H9 (cell line): Measurements from ENCODE around the gene MBOAT2. TPM values are rescaled to one million over a fixed set of nuclear protein-coding genes. Genes with fewer than 3 reads are reported as not detected.

Source experiments
- DNase-seq: peaks from one replicate; pipeline ENCODE4 v3.0.0-alpha.2; 2017
- H2AFZ ChIP-seq: one replicate; pipeline ENCODE4 v1.6.1; 2013; ENCODE audit warnings: mild to moderate bottlenecking, low read length, control low read depth, moderate library complexity
- H2AK5ac ChIP-seq: 2 replicates; pipeline ENCODE4 v1.6.1; 2013; ENCODE audit warnings: low read length, control low read depth, mixed read lengths; ENCODE audit not compliant: insufficient read length
- H2BK120ac ChIP-seq: one replicate; pipeline ENCODE4 v1.6.1; 2013; ENCODE audit warnings: low read depth, mild to moderate bottlenecking, low read length, control low read depth, inconsistent platforms; ENCODE audit not compliant: poor library complexity, severe bottlenecking
- H2BK12ac ChIP-seq: 2 replicates; pipeline ENCODE4 v1.6.1; 2013; ENCODE audit warnings: low read length, control low read depth, mixed read lengths, low read depth; ENCODE audit not compliant: insufficient read length
- H2BK15ac ChIP-seq: 2 replicates; pipeline ENCODE4 v1.6.1; 2013; ENCODE audit warnings: low read depth, low read length, control low read depth
- H2BK20ac ChIP-seq: one replicate; pipeline ENCODE4 v1.6.1; 2013; ENCODE audit warnings: low read depth, mild to moderate bottlenecking, low read length, control low read depth, inconsistent platforms; ENCODE audit not compliant: poor library complexity, severe bottlenecking
- H2BK5ac ChIP-seq: 2 replicates; pipeline ENCODE4 v1.6.1; 2013; ENCODE audit warnings: low read length, control low read depth, mixed read lengths; ENCODE audit not compliant: insufficient read length
- H3K14ac ChIP-seq: 2 replicates; pipeline ENCODE4 v1.6.1; 2013; ENCODE audit warnings: low read length, control low read depth; ENCODE audit not compliant: insufficient read depth
- H3K18ac ChIP-seq: 2 replicates; pipeline ENCODE4 v1.6.1; 2013; ENCODE audit warnings: low read depth, mild to moderate bottlenecking, mixed read lengths, low read length, control low read depth; ENCODE audit not compliant: insufficient read length
- H3K23ac ChIP-seq: 2 replicates; pipeline ENCODE4 v1.6.1; 2013; ENCODE audit warnings: low read length, control low read depth, mixed read lengths, low read depth; ENCODE audit not compliant: insufficient read length
- H3K23me2 ChIP-seq: 2 replicates; pipeline ENCODE4 v1.6.1; 2013; ENCODE audit warnings: low read depth, mild to moderate bottlenecking, mixed read lengths, low read length, control low read depth; ENCODE audit not compliant: insufficient read length, poor library complexity, severe bottlenecking
- H3K27ac ChIP-seq: 2 replicates; pipeline ENCODE4 v1.5.1; 2013; ENCODE audit warnings: low read length, control low read depth, mixed read lengths, low read depth; ENCODE audit not compliant: insufficient read length
- H3K27me3 ChIP-seq: 2 replicates; pipeline ENCODE4 v1.6.1; 2013; ENCODE audit warnings: low read length, control low read depth, inconsistent platforms; ENCODE audit not compliant: insufficient read depth
- H3K4ac ChIP-seq: 2 replicates; pipeline ENCODE4 v1.6.1; 2013; ENCODE audit warnings: low read depth, mild to moderate bottlenecking, control low read depth, inconsistent platforms, low read length, moderate library complexity
- H3K4me1 ChIP-seq: 2 replicates; pipeline ENCODE4 v1.6.1; 2013; ENCODE audit warnings: low read length, control low read depth, inconsistent platforms; ENCODE audit not compliant: insufficient read depth
- H3K4me2 ChIP-seq: 2 replicates; pipeline ENCODE4 v1.6.1; 2013; ENCODE audit warnings: low read length, control low read depth, mixed read lengths; ENCODE audit not compliant: insufficient read length, insufficient read depth
- H3K56ac ChIP-seq: 2 replicates; pipeline ENCODE4 v1.6.1; 2013; ENCODE audit warnings: low read depth, mild to moderate bottlenecking, mixed read lengths, low read length, control low read depth; ENCODE audit not compliant: insufficient read length
- H3K79me1 ChIP-seq: 2 replicates; pipeline ENCODE4 v1.6.1; 2013; ENCODE audit warnings: low read depth, mild to moderate bottlenecking, moderate library complexity, low read length, control low read depth, inconsistent platforms; ENCODE audit not compliant: insufficient read depth, poor library complexity, severe bottlenecking
- H3K79me2 ChIP-seq: 2 replicates; pipeline ENCODE4 v1.6.1; 2013; ENCODE audit warnings: low read length, control low read depth, inconsistent platforms; ENCODE audit not compliant: insufficient read depth
- H3K9ac ChIP-seq: 2 replicates; pipeline ENCODE4 v1.6.1; 2013; ENCODE audit warnings: low read length, control low read depth, mixed read lengths; ENCODE audit not compliant: insufficient read length; ENCODE audit errors: extremely low read depth
- H3K9me3 ChIP-seq: one replicate; pipeline ENCODE4 v1.6.1; 2013; ENCODE audit warnings: low read depth, low read length, inconsistent platforms; ENCODE audit not compliant: control insufficient read depth
- H3T11ph ChIP-seq: one replicate; pipeline ENCODE4 v1.6.1; 2013; ENCODE audit warnings: mild to moderate bottlenecking, low read length, control low read depth, inconsistent platforms
- H4K20me1 ChIP-seq: one replicate; pipeline ENCODE4 v1.6.1; 2013; ENCODE audit not compliant: control insufficient read depth, insufficient read length, insufficient read depth
- H4K5ac ChIP-seq: 2 replicates; pipeline ENCODE4 v1.6.1; 2013; ENCODE audit warnings: low read depth, mild to moderate bottlenecking, mixed read lengths, low read length, control low read depth; ENCODE audit not compliant: insufficient read length
- H4K8ac ChIP-seq: replicated peaks from 2 replicates; pipeline ENCODE4 v1.6.1; 2013; ENCODE audit warnings: low read length, control low read depth, mixed read lengths, low read depth; ENCODE audit not compliant: insufficient read length
- H4K91ac ChIP-seq: 2 replicates; pipeline ENCODE4 v1.6.1; 2013; ENCODE audit warnings: low read depth, mild to moderate bottlenecking, moderate library complexity, mixed read lengths, low read length, control low read depth; ENCODE audit not compliant: insufficient read length
- H3K27ac Mint-ChIP-seq, 3 experiments: 2 replicates in 2 of 3; 3 replicates in 1 of 3; pipeline ENCODE4 v1.8.0; 2020 to 2021; ENCODE audit warnings: mixed read lengths in 3 of 3, mild to moderate bottlenecking in 1 of 3, moderate library complexity in 1 of 3
- H3K27me3 Mint-ChIP-seq: 2 replicates; pipeline ENCODE4 v1.8.0; 2021; ENCODE audit warnings: low read depth, mild to moderate bottlenecking, moderate library complexity, mixed read lengths
- H3K36me3 Mint-ChIP-seq, 3 experiments: 2 replicates in 2 of 3; 3 replicates in 1 of 3; pipeline ENCODE4 v1.8.0; 2020 to 2021; ENCODE audit warnings: low read depth in 3 of 3, mixed read lengths in 3 of 3; ENCODE audit not compliant: insufficient read depth in 1 of 3
- H3K4me1 Mint-ChIP-seq, 2 experiments: 2 replicates each; pipeline ENCODE4 v1.8.0; 2020; ENCODE audit warnings: mixed read lengths in 2 of 2
- H3K4me3 Mint-ChIP-seq, 2 experiments: 2 replicates in 1 of 2; 3 replicates in 1 of 2; pipeline ENCODE4 v1.8.0; 2020 to 2021; ENCODE audit warnings: mild to moderate bottlenecking in 2 of 2, mixed read lengths in 2 of 2, moderate library complexity in 1 of 2
- H3K9me3 Mint-ChIP-seq, 2 experiments: 2 replicates in 1 of 2; 3 replicates in 1 of 2; pipeline ENCODE4 v1.8.0; 2020; ENCODE audit warnings: mild to moderate bottlenecking in 2 of 2, mixed read lengths in 2 of 2, moderate library complexity in 1 of 2
- WGBS: extraction: QIAGEN DNeasy Blood & Tissue Kit; methylation state at CpG from one replicate; pipeline ENCODE4 v1.1.7; 2013; ENCODE audit warnings: missing lambda C conversion rate, low lambda C conversion rate, mixed read lengths; ENCODE audit not compliant: insufficient read length; ENCODE audit errors: extremely low coverage; 5-methylcytosine and 5-hydroxymethylcytosine counted together
- total RNA-seq: library from RNA; stranded (reverse); gene quantifications from 2 replicates; pipeline ENCODE4 v1.2.1, GENCODE V29; 2021
- TF ChIP-seq, protein P1 (sequence below): fragments of 200-600 bp; sonication (generic); conservative IDR thresholded peaks from 3 replicates; pipeline ENCODE4 v1.8.0; 2021; ENCODE audit warnings: antibody characterized with exemption, mild to moderate bottlenecking

Gene MBOAT2
- total RNA-seq, 1 experiment from 2014 or later: 20.2 TPM

DNA sequence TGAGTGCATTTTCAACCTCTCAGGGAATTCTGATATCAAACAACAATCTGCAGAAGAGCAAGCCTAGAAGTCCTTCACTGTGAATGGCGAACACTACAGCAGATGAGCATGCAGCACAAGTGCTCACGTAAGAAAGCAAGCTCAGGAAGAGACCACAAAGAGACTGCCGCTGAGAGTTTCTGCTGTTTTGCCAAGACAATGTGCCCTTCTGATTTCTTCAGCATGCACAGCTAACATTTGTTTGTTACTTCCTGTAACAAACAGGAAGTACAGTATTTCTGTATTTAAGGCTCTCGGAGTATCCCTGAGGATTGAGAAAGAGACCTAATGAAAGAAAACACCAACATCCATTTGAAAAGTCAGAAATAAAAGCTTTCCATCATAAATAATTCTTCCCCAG lies 45.9 kb downstream of the MBOAT2 start:
- peaks cover 2% of the 10 kb centered on the region for H3K79me1 ChIP-seq
- H3K4me2 ChIP-seq: no peak overlapping the region
- H2BK120ac ChIP-seq: no peak overlapping the region
- no peak overlapping the region for H3K56ac ChIP-seq
- peaks cover 2% of the 10 kb centered on the region for H3K4me1 ChIP-seq
- H2AFZ ChIP-seq: no peak overlapping the region
- no peak overlapping the region for H4K5ac ChIP-seq
- H3K36me3 Mint-ChIP-seq: peaks cover 22 to 31% (median 22%) of the 10 kb centered on the region in 3 experiments
- no peak overlapping the region for H4K8ac ChIP-seq
- H4K91ac ChIP-seq: no peak overlapping the region
- no peak overlapping the region for H3K27ac ChIP-seq
- H3K4me1 Mint-ChIP-seq: peaks cover 14 to 16% of the 10 kb centered on the region in 2 experiments
- H3K27me3 Mint-ChIP-seq: no peaks in the 10 kb centered on the region
- no peaks in the 10 kb centered on the region for H3K9me3 ChIP-seq
- H3K18ac ChIP-seq: no peak overlapping the region
- H4K20me1 ChIP-seq: no peaks in the 10 kb centered on the region
- no peak overlapping the region for H2BK12ac ChIP-seq
- no peak overlapping the region for H2BK20ac ChIP-seq
- no peaks in the 10 kb centered on the region for H3K79me2 ChIP-seq
- no peak overlapping the region for H2BK5ac ChIP-seq
- H3K9me3 Mint-ChIP-seq: peaks cover 19 to 21% of the 10 kb centered on the region in 2 experiments
- TF ChIP-seq, protein P1, sequence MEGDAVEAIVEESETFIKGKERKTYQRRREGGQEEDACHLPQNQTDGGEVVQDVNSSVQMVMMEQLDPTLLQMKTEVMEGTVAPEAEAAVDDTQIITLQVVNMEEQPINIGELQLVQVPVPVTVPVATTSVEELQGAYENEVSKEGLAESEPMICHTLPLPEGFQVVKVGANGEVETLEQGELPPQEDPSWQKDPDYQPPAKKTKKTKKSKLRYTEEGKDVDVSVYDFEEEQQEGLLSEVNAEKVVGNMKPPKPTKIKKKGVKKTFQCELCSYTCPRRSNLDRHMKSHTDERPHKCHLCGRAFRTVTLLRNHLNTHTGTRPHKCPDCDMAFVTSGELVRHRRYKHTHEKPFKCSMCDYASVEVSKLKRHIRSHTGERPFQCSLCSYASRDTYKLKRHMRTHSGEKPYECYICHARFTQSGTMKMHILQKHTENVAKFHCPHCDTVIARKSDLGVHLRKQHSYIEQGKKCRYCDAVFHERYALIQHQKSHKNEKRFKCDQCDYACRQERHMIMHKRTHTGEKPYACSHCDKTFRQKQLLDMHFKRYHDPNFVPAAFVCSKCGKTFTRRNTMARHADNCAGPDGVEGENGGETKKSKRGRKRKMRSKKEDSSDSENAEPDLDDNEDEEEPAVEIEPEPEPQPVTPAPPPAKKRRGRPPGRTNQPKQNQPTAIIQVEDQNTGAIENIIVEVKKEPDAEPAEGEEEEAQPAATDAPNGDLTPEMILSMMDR: no peak
- no peak overlapping the region for H3K14ac ChIP-seq
- no peak overlapping the region for H3K4me3 Mint-ChIP-seq
- H3K23ac ChIP-seq: no peak overlapping the region
- H3K27me3 ChIP-seq: no peaks in the 10 kb centered on the region
- no peak overlapping the region for H2BK15ac ChIP-seq
- WGBS: no CpG with 5 or more reads among the region's 4 CpGs
- DNase-seq: no peak
- no peak overlapping the region for H2AK5ac ChIP-seq
- H3T11ph ChIP-seq: no peak overlapping the region
- H3K4ac ChIP-seq: no peak overlapping the region
- no peak overlapping the region for H3K9ac ChIP-seq
- H3K23me2 ChIP-seq: no peaks in the 10 kb centered on the region
- peak overlapping the region in 1 of 3 experiments; percentile 71; a peak in 3 of 7 replicates for H3K27ac Mint-ChIP-seq
